ENCODE data around the gene ODAD4. TPM values are rescaled to one million over a fixed set of nuclear protein-coding genes. Genes with fewer than 3 reads are reported as not detected.

The ODAD4 gene
- total and polyA plus RNA-seq, 2 of the 4 experiments (the other 2 are of a cell fraction), result 0.38 to 0.54 TPM

- no peak for TF ChIP-seq CTCF (conservative IDR thresholded peaks at IDR 0.05; ENCODE audit: low read depth, low read length)
Observed at GRCh38 chr17:41967141-41967920, 36.9 kb downstream of the ODAD4 start (continued).
